GM12878 (cell line): Measurements from ENCODE around the gene FFAR2. TPM values are rescaled to one million over a fixed set of nuclear protein-coding genes. Genes with fewer than 3 reads are reported as not detected.

ENCODE experiments used
- DPF2 ChIP-seq: fragments of 450-650 bp; IDR thresholded peaks from 2 replicates; pipeline ENCODE4 v1.6.1; 2017; ENCODE audit warnings: mild to moderate bottlenecking
- ESRRA ChIP-seq: IDR thresholded peaks from 2 replicates; pipeline ENCODE4 v1.6.1; 2012; ENCODE audit warnings: mild to moderate bottlenecking, low read length, improper control_type of control experiment
- GABPA ChIP-seq: IDR thresholded peaks from 2 replicates; pipeline ENCODE4 v1.6.1; 2014; ENCODE audit warnings: antibody characterized with exemption, low read depth, mild to moderate bottlenecking, inconsistent platforms
- IKZF2 ChIP-seq, 2 experiments: fragments of 450-650 bp; IDR thresholded peaks; 2 replicates each; pipeline ENCODE4 v1.6.1; 2017; ENCODE audit warnings: mild to moderate bottlenecking in 2 of 2, moderate library complexity in 2 of 2
- LARP7 ChIP-seq: fragments of 450-650 bp; IDR thresholded peaks from 2 replicates; pipeline ENCODE4 v1.6.1; 2017; ENCODE audit warnings: mild to moderate bottlenecking
- MTA2 ChIP-seq: fragments of 450-650 bp; IDR thresholded peaks from 2 replicates; pipeline ENCODE4 v1.6.1; 2016; ENCODE audit warnings: low read depth, mild to moderate bottlenecking, moderate library complexity
- MYB ChIP-seq: fragments of 150-350 bp; IDR thresholded peaks from 2 replicates; pipeline ENCODE4 v1.6.1; 2014; ENCODE audit warnings: mild to moderate bottlenecking, low read depth, low read length, borderline replicate concordance
- NBN ChIP-seq: fragments of 450-650 bp; IDR thresholded peaks from 2 replicates; pipeline ENCODE4 v1.6.1; 2016
- PML ChIP-seq: IDR thresholded peaks from 2 replicates; pipeline ENCODE4 v1.6.1; 2012; ENCODE audit warnings: low read length, inconsistent platforms
- PRDM15 ChIP-seq: fragments of 450-650 bp; formaldehyde crosslinking; IDR thresholded peaks from 2 replicates; pipeline ENCODE4 v1.4.0; 2020; ENCODE audit warnings: mild to moderate bottlenecking, moderate library complexity
- RBBP5 ChIP-seq: fragments of 200-600 bp; sonication (generic); conservative IDR thresholded peaks from 2 replicates; pipeline ENCODE4 v1.6.1; 2016
- SMAD1 ChIP-seq: fragments of 450-650 bp; IDR thresholded peaks from 2 replicates; pipeline ENCODE4 v1.6.1; 2018; ENCODE audit warnings: mild to moderate bottlenecking, low read depth; ENCODE audit not compliant: partially characterized antibody
- SMAD5 ChIP-seq: IDR thresholded peaks from 2 replicates; pipeline ENCODE4 v1.6.1; 2016; ENCODE audit warnings: antibody characterized with exemption, low read depth
- STAT3 ChIP-seq: IDR thresholded peaks from 2 replicates; pipeline ENCODE4 v1.6.1; 2011; ENCODE audit warnings: low read depth, low read length, improper control_type of control experiment
- TCF3 ChIP-seq: IDR thresholded peaks from 2 replicates; pipeline ENCODE4 v1.6.1; 2012; ENCODE audit warnings: low read depth, mild to moderate bottlenecking, low read length, borderline replicate concordance; ENCODE audit not compliant: insufficient read depth
- polyA plus RNA-seq, 11 experiments: library from polyadenylated mRNA; depleted of rRNA in 4 of 11; unstranded in 6 of 11; stranded (reverse) in 5 of 11; fragments of >200 nt; fragmentation: Nextera tagmentation in 4 of 11; fragmentation: Illumina TruSeq in 1 of 11; extraction: Ambion mirVana in 4 of 11; extraction: Trizol in 1 of 11; gene quantifications; 1 replicate in 1 of 11; 2 replicates in 10 of 11; pipeline versions ENCODE4 v1.2.1 to v1.2.3, GENCODE V29; 2011 to 2016; ENCODE audit warnings: inconsistent platforms in 2 of 11, missing spikeins in 2 of 11, low read depth in 1 of 11
- total RNA-seq, 4 experiments: library from RNA; depleted of rRNA in 3 of 4; stranded (reverse); fragments of >200 nt in 3 of 4; fragmentation: Illumina TruSeq in 1 of 4; extraction: Trizol in 1 of 4; gene quantifications; 2 replicates each; pipeline versions ENCODE4 v1.2.1 to v1.2.3, GENCODE V29; 2013 to 2021
- TF ChIP-seq, protein P1 (sequence below): IDR thresholded peaks from 2 replicates; pipeline ENCODE4 v1.6.1; 2012; ENCODE audit warnings: improper control_type of control experiment, low read depth, low read length; ENCODE audit not compliant: insufficient replicate concordance
- TF ChIP-seq, protein P2 (sequence below): fragments of 450-650 bp; IDR thresholded peaks from 2 replicates; pipeline ENCODE4 v1.6.1; 2016; ENCODE audit warnings: mild to moderate bottlenecking
- TF ChIP-seq, protein P3 (sequence below): fragments of 450-650 bp; IDR thresholded peaks from 2 replicates; pipeline ENCODE4 v1.6.1; 2017; ENCODE audit warnings: mild to moderate bottlenecking, low read depth, inconsistent platforms; ENCODE audit not compliant: poor library complexity, severe bottlenecking

Gene FFAR2
- total and polyA plus RNA-seq, 10 of the 15 experiments (the other 5 are each of a cell fraction or from before 2014, with no cell fraction given): 0.05 to 4.0 (median 2.1) TPM

DNA sequence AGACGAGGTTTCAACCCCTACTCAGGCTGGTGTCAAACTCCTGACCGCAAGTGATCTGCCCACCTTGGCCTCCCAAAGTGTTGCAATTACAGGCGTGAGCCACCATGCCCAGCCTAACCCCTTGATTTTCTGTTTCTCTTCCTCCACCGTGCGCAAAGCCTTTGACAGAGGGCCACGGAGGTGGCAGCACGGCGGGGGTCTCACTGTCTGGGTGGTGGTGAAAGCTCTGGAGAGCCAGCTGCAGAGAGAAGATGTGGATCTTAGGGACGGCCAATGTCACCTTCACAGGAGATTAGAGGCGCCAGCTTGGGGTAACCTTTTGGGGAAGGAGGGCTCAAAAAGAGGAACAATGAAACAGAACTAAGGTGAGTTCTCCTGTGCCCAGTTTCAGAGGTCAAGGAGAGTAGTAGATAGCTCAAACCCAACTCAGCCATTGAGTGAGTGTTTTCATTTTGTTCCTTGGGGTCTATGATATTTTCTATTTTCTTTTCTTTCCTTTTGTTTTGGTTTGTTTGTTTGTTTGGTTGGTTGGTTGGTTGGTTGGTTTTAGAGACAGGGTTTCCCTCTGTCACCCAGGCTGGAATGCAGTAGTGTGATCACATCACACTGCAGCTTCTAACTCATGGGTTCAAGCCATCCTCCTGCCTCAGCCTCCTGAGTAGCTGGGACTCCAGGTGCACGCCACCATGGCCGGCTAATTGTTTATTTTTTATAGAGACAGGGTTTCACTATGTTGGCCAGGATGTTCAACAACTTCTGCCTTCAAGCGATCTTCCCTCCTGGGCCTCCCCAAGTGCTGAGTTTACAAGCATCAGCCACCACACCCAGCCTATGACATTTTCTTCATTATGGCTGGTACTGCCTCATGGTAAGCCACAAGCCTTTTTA is 39.5 kb upstream of the FFAR2 start (continued):
- TF ChIP-seq, protein P1, sequence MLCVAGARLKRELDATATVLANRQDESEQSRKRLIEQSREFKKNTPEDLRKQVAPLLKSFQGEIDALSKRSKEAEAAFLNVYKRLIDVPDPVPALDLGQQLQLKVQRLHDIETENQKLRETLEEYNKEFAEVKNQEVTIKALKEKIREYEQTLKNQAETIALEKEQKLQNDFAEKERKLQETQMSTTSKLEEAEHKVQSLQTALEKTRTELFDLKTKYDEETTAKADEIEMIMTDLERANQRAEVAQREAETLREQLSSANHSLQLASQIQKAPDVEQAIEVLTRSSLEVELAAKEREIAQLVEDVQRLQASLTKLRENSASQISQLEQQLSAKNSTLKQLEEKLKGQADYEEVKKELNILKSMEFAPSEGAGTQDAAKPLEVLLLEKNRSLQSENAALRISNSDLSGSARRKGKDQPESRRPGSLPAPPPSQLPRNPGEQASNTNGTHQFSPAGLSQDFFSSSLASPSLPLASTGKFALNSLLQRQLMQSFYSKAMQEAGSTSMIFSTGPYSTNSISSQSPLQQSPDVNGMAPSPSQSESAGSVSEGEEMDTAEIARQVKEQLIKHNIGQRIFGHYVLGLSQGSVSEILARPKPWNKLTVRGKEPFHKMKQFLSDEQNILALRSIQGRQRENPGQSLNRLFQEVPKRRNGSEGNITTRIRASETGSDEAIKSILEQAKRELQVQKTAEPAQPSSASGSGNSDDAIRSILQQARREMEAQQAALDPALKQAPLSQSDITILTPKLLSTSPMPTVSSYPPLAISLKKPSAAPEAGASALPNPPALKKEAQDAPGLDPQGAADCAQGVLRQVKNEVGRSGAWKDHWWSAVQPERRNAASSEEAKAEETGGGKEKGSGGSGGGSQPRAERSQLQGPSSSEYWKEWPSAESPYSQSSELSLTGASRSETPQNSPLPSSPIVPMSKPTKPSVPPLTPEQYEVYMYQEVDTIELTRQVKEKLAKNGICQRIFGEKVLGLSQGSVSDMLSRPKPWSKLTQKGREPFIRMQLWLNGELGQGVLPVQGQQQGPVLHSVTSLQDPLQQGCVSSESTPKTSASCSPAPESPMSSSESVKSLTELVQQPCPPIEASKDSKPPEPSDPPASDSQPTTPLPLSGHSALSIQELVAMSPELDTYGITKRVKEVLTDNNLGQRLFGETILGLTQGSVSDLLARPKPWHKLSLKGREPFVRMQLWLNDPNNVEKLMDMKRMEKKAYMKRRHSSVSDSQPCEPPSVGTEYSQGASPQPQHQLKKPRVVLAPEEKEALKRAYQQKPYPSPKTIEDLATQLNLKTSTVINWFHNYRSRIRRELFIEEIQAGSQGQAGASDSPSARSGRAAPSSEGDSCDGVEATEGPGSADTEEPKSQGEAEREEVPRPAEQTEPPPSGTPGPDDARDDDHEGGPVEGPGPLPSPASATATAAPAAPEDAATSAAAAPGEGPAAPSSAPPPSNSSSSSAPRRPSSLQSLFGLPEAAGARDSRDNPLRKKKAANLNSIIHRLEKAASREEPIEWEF: no peak
- TF ChIP-seq STAT3 (no peak), MTA2 (peak; percentile 69; the same call in 1 of the 2 replicates), MYB (no peak), RBBP5 (no peak), PRDM15 (CRISPR knock-in tag) (no peak), TCF3 (no peak), SMAD1 (no peak), PML (no peak), GABPA (no peak), NBN (peak; percentile 77), IKZF2 (IDR thresholded peaks at IDR 0.05) (peak; percentile 87 to 93), LARP7 (no peak), DPF2 (peak; percentile 87), ESRRA (peak; percentile 90; the same call in 1 of the 2 replicates), SMAD5 (no peak)
- TF ChIP-seq, protein P2, sequence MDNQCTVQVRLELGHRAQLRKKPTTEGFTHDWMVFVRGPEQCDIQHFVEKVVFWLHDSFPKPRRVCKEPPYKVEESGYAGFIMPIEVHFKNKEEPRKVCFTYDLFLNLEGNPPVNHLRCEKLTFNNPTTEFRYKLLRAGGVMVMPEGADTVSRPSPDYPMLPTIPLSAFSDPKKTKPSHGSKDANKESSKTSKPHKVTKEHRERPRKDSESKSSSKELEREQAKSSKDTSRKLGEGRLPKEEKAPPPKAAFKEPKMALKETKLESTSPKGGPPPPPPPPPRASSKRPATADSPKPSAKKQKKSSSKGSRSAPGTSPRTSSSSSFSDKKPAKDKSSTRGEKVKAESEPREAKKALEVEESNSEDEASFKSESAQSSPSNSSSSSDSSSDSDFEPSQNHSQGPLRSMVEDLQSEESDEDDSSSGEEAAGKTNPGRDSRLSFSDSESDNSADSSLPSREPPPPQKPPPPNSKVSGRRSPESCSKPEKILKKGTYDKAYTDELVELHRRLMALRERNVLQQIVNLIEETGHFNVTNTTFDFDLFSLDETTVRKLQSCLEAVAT: peak; percentile 75
- TF ChIP-seq, protein P3, sequence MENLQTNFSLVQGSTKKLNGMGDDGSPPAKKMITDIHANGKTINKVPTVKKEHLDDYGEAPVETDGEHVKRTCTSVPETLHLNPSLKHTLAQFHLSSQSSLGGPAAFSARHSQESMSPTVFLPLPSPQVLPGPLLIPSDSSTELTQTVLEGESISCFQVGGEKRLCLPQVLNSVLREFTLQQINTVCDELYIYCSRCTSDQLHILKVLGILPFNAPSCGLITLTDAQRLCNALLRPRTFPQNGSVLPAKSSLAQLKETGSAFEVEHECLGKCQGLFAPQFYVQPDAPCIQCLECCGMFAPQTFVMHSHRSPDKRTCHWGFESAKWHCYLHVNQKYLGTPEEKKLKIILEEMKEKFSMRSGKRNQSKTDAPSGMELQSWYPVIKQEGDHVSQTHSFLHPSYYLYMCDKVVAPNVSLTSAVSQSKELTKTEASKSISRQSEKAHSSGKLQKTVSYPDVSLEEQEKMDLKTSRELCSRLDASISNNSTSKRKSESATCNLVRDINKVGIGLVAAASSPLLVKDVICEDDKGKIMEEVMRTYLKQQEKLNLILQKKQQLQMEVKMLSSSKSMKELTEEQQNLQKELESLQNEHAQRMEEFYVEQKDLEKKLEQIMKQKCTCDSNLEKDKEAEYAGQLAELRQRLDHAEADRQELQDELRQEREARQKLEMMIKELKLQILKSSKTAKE: peak; percentile 69
